ENCODE results near the gene KRTAP5-8.
"Not testable (repeated sequence)": the region's sequence is repeated elsewhere in the genome, so short reads cannot be mapped to it uniquely, and the experiment has no call there.

The KRTAP5-8 gene

DNA sequence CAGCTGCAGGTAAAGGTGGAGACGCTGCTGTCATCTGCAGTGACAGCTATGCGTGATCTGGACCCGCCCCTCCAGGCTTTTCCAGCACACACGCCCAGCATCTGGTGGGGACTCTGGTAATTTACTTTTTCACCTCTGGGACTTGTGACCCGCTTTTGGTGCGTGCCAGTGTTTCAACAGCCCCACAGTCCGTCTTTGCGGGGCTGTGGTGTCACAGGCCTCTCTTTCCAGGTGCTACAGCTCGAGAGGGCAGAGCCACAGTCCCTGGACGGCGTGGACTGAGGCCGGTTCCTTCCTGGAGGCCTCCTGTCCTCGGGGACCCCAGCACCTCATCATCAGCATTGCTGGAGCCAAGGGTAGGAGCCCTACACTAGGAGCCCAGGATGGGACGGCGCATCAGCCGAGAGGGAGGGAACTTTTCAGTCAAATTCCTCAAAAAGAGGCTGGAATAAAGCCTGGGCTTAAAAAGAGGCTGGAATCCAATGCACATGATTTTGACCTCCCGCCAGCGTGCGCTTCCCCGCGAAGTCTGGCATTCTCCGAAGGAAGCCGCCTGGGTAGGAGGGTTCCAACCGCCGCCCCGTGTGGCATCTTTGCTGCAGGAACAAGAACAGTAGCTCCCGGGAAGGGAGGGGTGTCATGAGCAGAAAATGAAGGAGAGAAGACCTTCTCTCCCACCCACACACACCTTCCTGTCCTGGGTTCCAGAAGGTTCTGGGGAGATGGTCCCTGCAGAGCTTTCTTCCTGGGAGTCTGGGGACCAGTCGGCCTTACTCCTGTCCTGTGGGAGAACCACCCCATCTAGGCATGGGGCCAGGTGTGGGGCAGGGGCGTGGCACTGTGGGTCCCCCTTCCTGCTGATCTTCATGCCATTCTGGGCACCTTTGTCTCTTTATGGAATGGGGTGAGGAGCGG lies 36.5 kb upstream of the KRTAP5-8 start:
- H3K9me3 Mint-ChIP-seq, result no peaks in the 10 kb centered on the region
- H3K27ac Mint-ChIP-seq, result no peak overlapping the region
- no peak overlapping the region for H3K4me3 Mint-ChIP-seq
- no peaks in the 10 kb centered on the region for H3K27me3 Mint-ChIP-seq
- peaks cover 38% of the 10 kb centered on the region for H3K36me3 Mint-ChIP-seq
- H3K4me1 Mint-ChIP-seq, result no peaks in the 10 kb centered on the region

DNA sequence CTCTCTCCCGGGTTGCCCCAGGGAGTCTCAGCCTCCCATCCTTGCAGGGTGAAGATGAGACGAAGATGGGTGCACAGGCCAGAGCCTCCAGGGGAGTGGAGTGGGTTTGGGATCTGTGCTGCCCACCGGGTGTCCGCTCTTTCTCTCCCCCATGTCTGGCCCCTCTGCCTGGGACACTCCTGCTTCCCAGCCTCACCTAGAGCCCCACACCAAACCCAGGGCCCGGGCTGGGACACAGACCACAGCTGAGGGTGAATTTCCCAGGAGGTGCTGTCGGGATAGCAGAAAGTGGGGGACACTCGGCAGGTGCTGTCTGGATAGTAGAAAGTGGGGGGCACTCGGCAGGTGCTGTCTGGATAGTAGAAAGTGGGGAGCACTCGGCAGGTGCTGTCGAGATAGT lies 35.8 kb upstream of the KRTAP5-8 start:
- Mint-ChIP-seq H3K4me3 (no peak overlapping the region), H3K9me3 (peaks cover 3% of the 10 kb centered on the region), H3K36me3 (peaks cover 40% of the 10 kb centered on the region), H3K4me1 (no peaks in the 10 kb centered on the region), H3K27ac (no peak overlapping the region), H3K27me3 (no peaks in the 10 kb centered on the region)

GRCh38 chr11:71502871-71503435 lies 34.9 kb upstream of the KRTAP5-8 start:
- H3K27ac Mint-ChIP-seq, result no peak overlapping the region
- peaks cover 38% of the 10 kb centered on the region for H3K36me3 Mint-ChIP-seq
- H3K4me3 Mint-ChIP-seq, result no peak overlapping the region
- H3K27me3 Mint-ChIP-seq, result no peaks in the 10 kb centered on the region
- peaks cover 5% of the 10 kb centered on the region for H3K9me3 Mint-ChIP-seq
- H3K4me1 Mint-ChIP-seq, result no peaks in the 10 kb centered on the region

DNA sequence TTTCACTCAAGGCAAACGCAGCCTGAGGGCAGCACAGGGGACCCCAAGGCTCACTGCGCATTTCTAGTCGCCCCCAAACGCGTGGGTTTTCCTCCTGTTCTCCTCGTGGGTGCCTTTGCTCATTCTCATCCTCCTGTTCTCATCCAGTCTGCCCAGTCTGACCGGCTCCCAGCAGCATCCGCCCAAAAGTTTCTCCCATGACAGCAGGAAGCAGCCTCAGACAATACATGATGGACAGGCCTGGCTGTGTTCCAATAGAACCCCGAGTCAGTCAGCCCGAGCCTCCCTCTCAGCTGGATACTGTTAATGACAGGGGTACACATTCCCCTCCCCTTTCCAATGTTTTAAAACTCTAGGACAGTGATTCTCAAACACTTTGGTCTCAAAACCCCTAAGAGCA lies 33.3 kb upstream of the KRTAP5-8 start:
- Mint-ChIP-seq H3K9me3 (peaks cover 20% of the 10 kb centered on the region), H3K27ac (no peak overlapping the region), H3K4me1 (no peaks in the 10 kb centered on the region), H3K36me3 (peaks cover 36% of the 10 kb centered on the region), H3K4me3 (no peak overlapping the region), H3K27me3 (no peaks in the 10 kb centered on the region)

GRCh38 chr11:71505001-71505400 lies 32.8 kb upstream of the KRTAP5-8 start:
- Mint-ChIP-seq H3K9me3 (peaks cover 23% of the 10 kb centered on the region), H3K27me3 (no peaks in the 10 kb centered on the region), H3K4me3 (no peak overlapping the region), H3K4me1 (no peaks in the 10 kb centered on the region), H3K27ac (no peak overlapping the region), H3K36me3 (peaks cover 36% of the 10 kb centered on the region)

DNA sequence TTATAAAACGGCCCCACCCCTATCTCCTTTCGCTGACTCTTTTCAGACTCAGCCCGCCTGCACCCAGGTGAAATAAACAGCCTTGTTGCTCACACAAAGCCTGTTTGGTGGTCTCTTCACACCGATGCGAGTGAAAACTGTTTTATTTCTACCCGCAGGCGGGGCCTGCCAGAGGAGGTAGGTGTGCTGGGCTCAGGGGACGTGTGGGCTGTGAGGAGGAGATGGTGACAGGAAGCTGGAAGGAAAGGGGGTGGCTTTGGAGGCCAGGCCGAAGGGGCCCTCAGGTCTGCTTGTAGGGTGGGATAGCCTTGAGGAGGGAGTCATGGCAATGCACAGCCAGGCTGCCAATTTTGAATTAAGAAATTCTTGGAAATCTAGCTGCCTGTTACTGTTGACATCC lies 32.0 kb upstream of the KRTAP5-8 start:
- Mint-ChIP-seq H3K36me3 (peaks cover 32% of the 10 kb centered on the region), H3K27ac (no peak overlapping the region), H3K27me3 (no peaks in the 10 kb centered on the region), H3K4me1 (no peaks in the 10 kb centered on the region), H3K9me3 (peaks cover 23% of the 10 kb centered on the region), H3K4me3 (no peak overlapping the region)

DNA sequence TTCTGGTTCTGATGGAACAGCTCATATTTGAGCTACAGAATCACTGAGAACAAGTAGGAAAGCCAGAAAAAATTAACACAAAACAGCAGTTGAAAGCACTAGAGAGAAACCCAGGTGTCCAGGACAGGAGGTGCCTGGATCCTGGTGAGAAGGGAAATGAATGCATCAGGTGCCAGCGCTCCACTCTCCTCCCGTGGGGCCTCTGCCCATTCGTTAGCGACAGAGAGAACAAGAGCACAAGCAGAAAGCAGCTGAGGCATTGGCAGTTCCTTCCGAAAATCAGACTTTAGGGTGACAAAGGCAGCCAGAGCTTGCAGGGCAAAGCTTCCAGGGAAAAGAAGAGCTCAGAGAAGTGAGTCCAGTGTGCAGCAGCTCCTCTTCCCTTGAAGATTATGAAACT lies 30.7 kb upstream of the KRTAP5-8 start:
- Mint-ChIP-seq H3K27me3 (no peaks in the 10 kb centered on the region), H3K9me3 (peaks cover 23% of the 10 kb centered on the region), H3K36me3 (peaks cover 31% of the 10 kb centered on the region), H3K4me3 (no peak overlapping the region), H3K4me1 (no peaks in the 10 kb centered on the region), H3K27ac (no peak overlapping the region)

DNA sequence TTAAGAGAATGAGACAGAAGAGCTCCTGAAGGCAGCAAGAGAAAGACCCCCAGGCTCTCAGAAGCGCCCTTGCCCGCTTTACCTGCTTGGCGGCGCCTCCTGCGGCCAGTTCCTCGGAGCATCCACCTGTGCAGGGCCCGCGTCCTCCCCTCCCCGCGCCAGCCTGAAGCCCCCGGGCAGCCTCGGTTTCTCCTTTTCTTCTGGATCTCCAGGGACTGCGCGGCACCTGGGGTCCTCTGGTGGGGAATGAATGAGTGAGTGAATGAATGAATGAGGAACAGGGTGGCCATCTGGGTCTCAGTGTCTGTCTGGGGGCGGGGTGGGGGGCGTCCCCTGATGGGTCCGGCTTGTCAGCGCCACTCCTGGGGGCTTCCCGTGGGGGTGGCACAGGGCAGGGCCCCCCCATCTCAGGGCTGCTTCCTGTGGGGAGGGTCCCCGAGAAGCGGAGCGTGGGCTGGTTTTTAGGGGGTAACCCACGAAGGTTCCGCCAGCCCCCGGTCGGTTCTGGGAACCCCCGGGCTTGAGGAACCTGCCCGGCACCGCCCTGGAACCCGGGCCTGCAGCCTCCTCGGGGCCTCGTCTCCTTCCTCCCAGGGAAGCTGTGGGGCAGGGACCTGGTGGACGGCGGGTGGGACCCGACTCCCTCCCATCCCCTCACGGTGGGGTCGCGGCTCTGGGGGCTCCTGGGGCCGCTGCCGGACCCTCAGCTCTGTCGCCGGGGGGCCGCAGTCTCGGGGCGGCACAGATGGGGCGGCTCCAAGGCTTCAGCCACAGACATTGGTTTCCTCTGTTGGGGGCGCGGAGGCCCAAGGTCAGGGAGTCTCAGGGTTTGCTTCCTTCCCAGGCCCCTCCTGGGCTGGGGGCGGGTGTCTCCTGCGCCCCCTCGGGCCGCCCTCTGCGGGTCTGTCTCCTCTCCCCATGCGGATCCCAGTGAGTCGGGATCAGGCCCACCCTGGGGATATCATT lies 19.0 kb upstream of the KRTAP5-8 start:
- Mint-ChIP-seq H3K36me3 (peaks cover 3% of the 10 kb centered on the region), H3K4me3 (no peak overlapping the region), H3K27ac (no peak overlapping the region), H3K9me3 (peaks cover 17% of the 10 kb centered on the region), H3K27me3 (no peaks in the 10 kb centered on the region), H3K4me1 (no peaks in the 10 kb centered on the region)

- peaks cover 14% of the 10 kb centered on the region for H3K9me3 Mint-ChIP-seq
- no peaks in the 10 kb centered on the region for H3K27me3 Mint-ChIP-seq
- H3K27ac Mint-ChIP-seq, result no peak overlapping the region
- no peak overlapping the region for H3K4me3 Mint-ChIP-seq
- H3K4me1 Mint-ChIP-seq, result no peaks in the 10 kb centered on the region
- H3K36me3 Mint-ChIP-seq, result peaks cover 1% of the 10 kb centered on the region
Observed at GRCh38 chr11:71519546-71519945, 18.3 kb upstream of the KRTAP5-8 start.

GRCh38 chr11:71525188-71525937 lies 12.5 kb upstream of the KRTAP5-8 start:
- Mint-ChIP-seq H3K27me3 (peaks cover 5% of the 10 kb centered on the region), H3K36me3 (peaks cover 1% of the 10 kb centered on the region), H3K27ac (no peak overlapping the region), H3K9me3 (peaks cover 14% of the 10 kb centered on the region), H3K4me3 (no peak overlapping the region), H3K4me1 (no peaks in the 10 kb centered on the region)

- H3K4me1 Mint-ChIP-seq, result no peaks in the 10 kb centered on the region
- H3K36me3 Mint-ChIP-seq, result no peaks in the 10 kb centered on the region
- no peak overlapping the region for H3K27ac Mint-ChIP-seq
- H3K27me3 Mint-ChIP-seq, result peaks cover 5% of the 10 kb centered on the region
- H3K4me3 Mint-ChIP-seq, result no peak overlapping the region
- peaks cover 11% of the 10 kb centered on the region for H3K9me3 Mint-ChIP-seq
Observed at GRCh38 chr11:71525938-71526495, 11.8 kb upstream of the KRTAP5-8 start.

DNA sequence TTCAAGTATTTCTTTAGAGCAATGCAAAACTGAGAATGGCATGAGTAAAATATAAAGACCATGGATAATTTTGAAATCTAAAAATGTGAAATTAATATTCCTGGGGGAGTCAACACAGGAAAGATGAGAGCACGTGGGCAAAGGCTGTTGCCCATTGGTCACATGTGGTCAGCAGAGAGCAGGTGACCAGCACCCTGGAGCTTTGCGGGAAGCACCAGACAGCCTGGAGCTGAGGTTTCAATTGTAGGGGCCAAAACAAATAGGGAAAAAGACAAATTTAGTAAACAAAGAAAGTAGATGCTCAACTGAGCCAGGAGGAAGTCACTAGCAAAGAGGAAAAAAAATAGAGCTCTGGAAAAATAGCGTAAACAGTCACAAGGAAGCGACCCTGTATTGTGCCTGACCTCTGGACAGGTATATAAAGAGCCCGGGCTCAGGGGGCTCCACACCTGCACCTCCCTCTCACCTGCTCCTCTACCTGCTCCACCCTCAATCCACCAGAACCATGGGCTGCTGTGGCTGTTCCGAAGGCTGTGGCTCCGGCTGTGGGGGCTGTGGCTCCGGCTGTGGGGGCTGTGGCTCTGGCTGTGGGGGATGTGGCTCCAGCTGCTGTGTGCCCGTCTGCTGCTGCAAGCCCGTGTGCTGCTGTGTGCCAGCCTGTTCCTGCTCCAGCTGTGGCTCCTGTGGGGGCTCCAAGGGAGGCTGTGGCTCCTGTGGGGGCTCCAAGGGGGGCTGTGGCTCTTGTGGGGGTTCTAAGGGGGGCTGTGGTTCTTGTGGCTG lies 10.8 kb upstream of the KRTAP5-8 start, which contains the start of gene KRTAP5-7:
KRTAP5-7 (plus strand) TSS at position 472 of the 780 bp plus-strand sequence; CDS start at position 506, 34 bp downstream.
- not testable (repeated sequence) for H3K36me3 Mint-ChIP-seq, H3K27me3 Mint-ChIP-seq, H3K9me3 Mint-ChIP-seq, H3K4me1 Mint-ChIP-seq, H3K27ac Mint-ChIP-seq, H3K4me3 Mint-ChIP-seq

GRCh38 chr11:71527576-71528210 lies 10.1 kb upstream of the KRTAP5-8 start:
- H3K4me3 Mint-ChIP-seq, result no peak overlapping the region
- no peaks in the 10 kb centered on the region for H3K4me1 Mint-ChIP-seq
- no peak overlapping the region for H3K27ac Mint-ChIP-seq

GRCh38 chr11:71530602-71531001 lies 7.2 kb upstream of the KRTAP5-8 start:
- Mint-ChIP-seq H3K27me3 (peaks cover 7% of the 10 kb centered on the region), H3K4me1 (no peaks in the 10 kb centered on the region), H3K4me3 (no peak overlapping the region)

More at GRCh38 chr11:71527576-71528210, 10.1 kb upstream of the KRTAP5-8 start:
- Mint-ChIP-seq H3K27me3 (peaks cover 7% of the 10 kb centered on the region), H3K9me3 (peaks cover 5% of the 10 kb centered on the region), H3K36me3 (no peaks in the 10 kb centered on the region)

More at GRCh38 chr11:71530602-71531001, 7.2 kb upstream of the KRTAP5-8 start:
- Mint-ChIP-seq H3K9me3 (no peaks in the 10 kb centered on the region), H3K36me3 (no peaks in the 10 kb centered on the region), H3K27ac (no peak overlapping the region)
